Measurements from ENCODE around the gene WFDC9.

WFDC9 gene

DNA sequence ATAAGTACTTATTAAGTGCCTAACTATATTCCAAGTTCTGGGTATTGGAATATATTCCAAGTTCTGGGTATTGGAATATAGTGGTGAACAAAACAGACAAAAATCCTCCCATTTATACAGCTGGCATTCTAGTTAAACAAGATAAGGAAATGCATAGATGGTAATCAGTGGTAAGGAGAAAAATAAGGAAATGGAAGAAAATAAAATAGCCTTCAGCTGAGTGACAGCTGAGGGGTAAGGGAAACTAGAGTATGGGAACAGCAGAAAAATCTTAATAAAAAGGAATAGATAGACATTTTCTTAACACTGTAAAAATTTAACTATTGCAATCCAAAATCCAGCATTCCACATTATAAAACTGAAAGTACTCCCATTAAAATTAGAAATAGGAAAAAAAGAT is 18.8 kb downstream of the WFDC9 start:
- Histone ChIP-seq H2AK5ac (ENCODE audit: low read length) (no peak overlapping the region), H3K23ac (ENCODE audit: low read length) (no peak overlapping the region), H3K79me2 (ENCODE audit: control insufficient read depth, insufficient read depth, low read length) (no peaks in the 10 kb centered on the region), H2BK15ac (replicated peaks; ENCODE audit: low read depth) (no peak overlapping the region), H3K79me1 (ENCODE audit: low read length) (no peaks in the 10 kb centered on the region), H3K4me1 (ENCODE audit: control insufficient read depth, low read depth, low read length) (no peaks in the 10 kb centered on the region), H2BK5ac (ENCODE audit: low read length) (no peak overlapping the region), H3K4me3 (ENCODE audit: low read length) (no peak overlapping the region), H3K36me3 (ENCODE audit: control insufficient read depth, insufficient read depth, low read length) (no peaks in the 10 kb centered on the region), H3K4ac (ENCODE audit: low read depth, low read length) (no peak overlapping the region), H3K56ac (ENCODE audit: low read length) (no peak overlapping the region), H3K18ac (ENCODE audit: low read length) (no peak overlapping the region), H3K27ac (ENCODE audit: low read depth, low read length) (no peak overlapping the region), H3K4me2 (ENCODE audit: low read length) (no peak overlapping the region), H3K27me3 (ENCODE audit: insufficient read depth, low read length, poor library complexity) (no peaks in the 10 kb centered on the region), H4K5ac (ENCODE audit: low read length) (no peak overlapping the region), H4K8ac (ENCODE audit: low read depth, low read length) (no peak overlapping the region), H2BK120ac (ENCODE audit: low read depth, low read length) (no peak overlapping the region), H3K9ac (ENCODE audit: low read length) (no peak overlapping the region)
- no peak for DNase-seq

DNA sequence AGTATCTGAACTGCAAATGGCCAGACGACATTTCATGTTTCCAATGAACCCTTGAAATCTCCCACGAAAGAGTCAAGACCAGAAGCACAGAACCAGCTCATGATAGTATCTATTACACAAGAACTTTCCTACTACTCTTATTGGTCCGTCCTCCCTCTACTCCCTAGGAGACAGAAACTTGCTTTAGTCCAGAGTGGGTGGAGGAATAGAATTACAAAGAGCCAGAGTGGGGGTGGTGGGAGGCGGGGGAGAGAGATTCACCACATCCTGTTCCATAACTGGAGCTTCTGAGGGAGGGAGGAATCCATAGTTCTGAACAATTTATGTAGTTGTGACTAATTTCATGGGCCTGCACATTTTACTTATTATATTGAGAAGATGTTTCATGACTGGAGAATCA is 20.0 kb downstream of the WFDC9 start:
- no CpG with 5 or more reads among the region's 4 CpGs for WGBS (ENCODE audit: extremely low coverage, insufficient coverage, low lambda C conversion rate)
- no peak overlapping the region for H3K4me3 ChIP-seq (ENCODE audit: low read length)
- no peak overlapping the region for H2BK5ac ChIP-seq (ENCODE audit: low read length)
- no peaks in the 10 kb centered on the region for H3K27me3 ChIP-seq (ENCODE audit: insufficient read depth, low read length, poor library complexity)
- no peak overlapping the region for H2AK5ac ChIP-seq (ENCODE audit: low read length)
- H3K79me2 ChIP-seq (ENCODE audit: control insufficient read depth, insufficient read depth, low read length): no peaks in the 10 kb centered on the region
- no peak overlapping the region for H3K4ac ChIP-seq (ENCODE audit: low read depth, low read length)
- H3K36me3 ChIP-seq (ENCODE audit: control insufficient read depth, insufficient read depth, low read length): no peaks in the 10 kb centered on the region
- DNase-seq: no peak
- H3K9ac ChIP-seq (ENCODE audit: low read length): no peak overlapping the region
- no peak overlapping the region for H3K23ac ChIP-seq (ENCODE audit: low read length)
- H3K27ac ChIP-seq (ENCODE audit: low read depth, low read length): no peak overlapping the region
- no peak overlapping the region for H2BK120ac ChIP-seq (ENCODE audit: low read depth, low read length)
- no peak overlapping the region for H4K8ac ChIP-seq (ENCODE audit: low read depth, low read length)
- H3K79me1 ChIP-seq (ENCODE audit: low read length): no peaks in the 10 kb centered on the region
- H3K4me1 ChIP-seq (ENCODE audit: control insufficient read depth, low read depth, low read length): no peaks in the 10 kb centered on the region
- no peak overlapping the region for H3K56ac ChIP-seq (ENCODE audit: low read length)
- no peak overlapping the region for H3K4me2 ChIP-seq (ENCODE audit: low read length)
- no peak overlapping the region for H4K5ac ChIP-seq (ENCODE audit: low read length)
- H2BK15ac ChIP-seq (replicated peaks; ENCODE audit: low read depth): no peak overlapping the region
- H3K18ac ChIP-seq (ENCODE audit: low read length): no peak overlapping the region

DNA sequence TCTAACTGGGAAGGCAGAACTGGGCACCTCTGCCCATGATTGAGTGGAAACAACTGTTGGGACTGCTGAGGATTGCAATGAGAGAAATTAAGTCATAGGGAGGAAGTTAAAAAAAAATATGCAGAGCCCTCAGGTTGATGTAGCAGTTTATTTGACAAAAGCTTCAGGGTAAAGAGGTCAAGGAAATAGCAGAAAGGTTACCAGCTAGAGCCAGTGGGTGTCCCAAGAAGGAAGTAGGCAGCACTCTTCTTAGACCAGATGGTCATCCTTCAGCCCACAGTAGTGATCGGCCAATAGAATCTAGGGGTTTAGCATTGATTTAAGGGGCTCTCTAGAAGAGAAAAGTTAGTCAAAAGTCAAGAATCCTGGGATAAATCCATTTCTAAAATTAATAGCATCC is 23.3 kb downstream of the WFDC9 start:
- no peaks in the 10 kb centered on the region for H3K79me1 ChIP-seq (ENCODE audit: low read length)
- WGBS (ENCODE audit: extremely low coverage, insufficient coverage, low lambda C conversion rate): no CpG with 5 or more reads among the region's 1 CpG
- no peak overlapping the region for H2BK15ac ChIP-seq (replicated peaks; ENCODE audit: low read depth)
- H4K8ac ChIP-seq (ENCODE audit: low read depth, low read length): no peak overlapping the region
- H3K27ac ChIP-seq (ENCODE audit: low read depth, low read length): no peak overlapping the region
- H4K5ac ChIP-seq (ENCODE audit: low read length): no peak overlapping the region
- no peak overlapping the region for H3K23ac ChIP-seq (ENCODE audit: low read length)
- no peak overlapping the region for H2AK5ac ChIP-seq (ENCODE audit: low read length)
- H3K56ac ChIP-seq (ENCODE audit: low read length): no peak overlapping the region
- no peak overlapping the region for H3K18ac ChIP-seq (ENCODE audit: low read length)
- no peak overlapping the region for H3K4me3 ChIP-seq (ENCODE audit: low read length)
- H3K79me2 ChIP-seq (ENCODE audit: control insufficient read depth, insufficient read depth, low read length): no peaks in the 10 kb centered on the region
- no peak overlapping the region for H3K9ac ChIP-seq (ENCODE audit: low read length)
- H2BK5ac ChIP-seq (ENCODE audit: low read length): no peak overlapping the region
- H3K4me2 ChIP-seq (ENCODE audit: low read length): no peak overlapping the region
- H3K36me3 ChIP-seq (ENCODE audit: control insufficient read depth, insufficient read depth, low read length): no peaks in the 10 kb centered on the region
- no peak for DNase-seq
- H3K4ac ChIP-seq (ENCODE audit: low read depth, low read length): no peak overlapping the region
- H3K27me3 ChIP-seq (ENCODE audit: insufficient read depth, low read length, poor library complexity): no peaks in the 10 kb centered on the region
- H3K4me1 ChIP-seq (ENCODE audit: control insufficient read depth, low read depth, low read length): no peaks in the 10 kb centered on the region
- H2BK120ac ChIP-seq (ENCODE audit: low read depth, low read length): no peak overlapping the region

DNA sequence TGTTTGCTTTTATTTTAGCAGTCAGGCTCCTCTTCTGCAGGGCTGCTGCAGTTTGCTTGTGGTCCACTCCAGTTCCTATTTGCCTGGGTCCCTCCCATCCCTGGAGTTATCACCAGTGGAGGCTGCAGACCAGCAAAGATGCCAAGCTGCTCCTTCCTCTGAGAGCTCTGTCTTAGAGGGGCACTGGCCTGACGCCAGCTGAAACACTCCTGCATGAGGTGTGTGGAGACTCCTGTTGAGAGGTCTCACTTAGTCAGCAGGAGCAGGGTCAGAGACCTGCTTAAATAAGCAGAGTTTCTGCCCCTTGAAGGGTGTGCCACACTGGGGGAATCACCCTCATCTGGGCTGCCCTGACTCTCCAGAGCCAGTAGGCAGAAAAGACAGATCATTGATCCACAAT is 35.8 kb downstream of the WFDC9 start:
- no peak overlapping the region for H3K23ac ChIP-seq (ENCODE audit: low read length)

DNA sequence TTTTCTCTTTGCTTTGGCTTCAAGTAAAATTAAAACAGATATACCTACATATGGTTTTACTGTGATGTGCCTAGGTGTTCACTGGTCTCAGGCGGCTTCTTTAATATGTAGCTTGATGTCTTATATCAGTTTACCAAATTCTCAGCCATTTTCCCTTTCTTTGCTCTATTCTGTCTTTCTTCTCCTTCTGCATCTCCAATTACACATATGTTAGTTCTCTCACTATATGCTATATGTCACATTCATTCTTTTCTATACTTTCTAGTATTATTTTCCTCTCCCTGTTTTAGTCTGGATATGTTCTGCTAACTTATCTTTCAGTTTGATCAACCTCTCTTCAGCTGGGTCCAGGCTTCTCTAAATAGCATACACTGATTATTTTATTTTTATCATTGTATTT is 37.6 kb downstream of the WFDC9 start:
- Histone ChIP-seq H2BK5ac (ENCODE audit: low read length) (no peak overlapping the region), H2BK120ac (ENCODE audit: low read depth, low read length) (no peak overlapping the region), H3K4ac (ENCODE audit: low read depth, low read length) (no peak overlapping the region), H3K4me3 (ENCODE audit: low read length) (no peak overlapping the region), H3K27me3 (ENCODE audit: insufficient read depth, low read length, poor library complexity) (no peaks in the 10 kb centered on the region), H3K36me3 (ENCODE audit: control insufficient read depth, insufficient read depth, low read length) (no peaks in the 10 kb centered on the region), H3K79me2 (ENCODE audit: control insufficient read depth, insufficient read depth, low read length) (no peaks in the 10 kb centered on the region), H3K23ac (ENCODE audit: low read length) (no peak overlapping the region), H4K8ac (ENCODE audit: low read depth, low read length) (no peak overlapping the region), H3K18ac (ENCODE audit: low read length) (no peak overlapping the region), H3K9ac (ENCODE audit: low read length) (no peak overlapping the region), H3K4me1 (ENCODE audit: control insufficient read depth, low read depth, low read length) (no peaks in the 10 kb centered on the region), H2AK5ac (ENCODE audit: low read length) (no peak overlapping the region), H2BK15ac (replicated peaks; ENCODE audit: low read depth) (no peak overlapping the region), H3K56ac (ENCODE audit: low read length) (no peak overlapping the region), H3K27ac (ENCODE audit: low read depth, low read length) (no peak overlapping the region), H3K79me1 (ENCODE audit: low read length) (no peaks in the 10 kb centered on the region), H3K4me2 (ENCODE audit: low read length) (no peak overlapping the region), H4K5ac (ENCODE audit: low read length) (no peak overlapping the region)
- DNase-seq: no peak
- WGBS (ENCODE audit: extremely low coverage, insufficient coverage, low lambda C conversion rate): no CpG with 5 or more reads among the region's 1 CpG

More for the DNA sequence above, 35.8 kb downstream of the WFDC9 start:
- H3K36me3 ChIP-seq (ENCODE audit: control insufficient read depth, insufficient read depth, low read length): no peaks in the 10 kb centered on the region
- H2BK15ac ChIP-seq (replicated peaks; ENCODE audit: low read depth): no peak overlapping the region
- H3K4me1 ChIP-seq (ENCODE audit: control insufficient read depth, low read depth, low read length): no peaks in the 10 kb centered on the region
- H2BK5ac ChIP-seq (ENCODE audit: low read length): no peak overlapping the region
- H3K79me2 ChIP-seq (ENCODE audit: control insufficient read depth, insufficient read depth, low read length): no peaks in the 10 kb centered on the region
- no peaks in the 10 kb centered on the region for H3K79me1 ChIP-seq (ENCODE audit: low read length)
- H2BK120ac ChIP-seq (ENCODE audit: low read depth, low read length): no peak overlapping the region
- H3K56ac ChIP-seq (ENCODE audit: low read length): no peak overlapping the region
- H3K9ac ChIP-seq (ENCODE audit: low read length): no peak overlapping the region
- H4K5ac ChIP-seq (ENCODE audit: low read length): no peak overlapping the region
- no peak overlapping the region for H2AK5ac ChIP-seq (ENCODE audit: low read length)
- no peak for DNase-seq
- H3K27ac ChIP-seq (ENCODE audit: low read depth, low read length): no peak overlapping the region
- H4K8ac ChIP-seq (ENCODE audit: low read depth, low read length): no peak overlapping the region
- no peak overlapping the region for H3K4ac ChIP-seq (ENCODE audit: low read depth, low read length)
- H3K18ac ChIP-seq (ENCODE audit: low read length): no peak overlapping the region
- H3K4me2 ChIP-seq (ENCODE audit: low read length): no peak overlapping the region
- no CpG with 5 or more reads among the region's 1 CpG for WGBS (ENCODE audit: extremely low coverage, insufficient coverage, low lambda C conversion rate)
- no peaks in the 10 kb centered on the region for H3K27me3 ChIP-seq (ENCODE audit: insufficient read depth, low read length, poor library complexity)
- no peak overlapping the region for H3K4me3 ChIP-seq (ENCODE audit: low read length)

DNA sequence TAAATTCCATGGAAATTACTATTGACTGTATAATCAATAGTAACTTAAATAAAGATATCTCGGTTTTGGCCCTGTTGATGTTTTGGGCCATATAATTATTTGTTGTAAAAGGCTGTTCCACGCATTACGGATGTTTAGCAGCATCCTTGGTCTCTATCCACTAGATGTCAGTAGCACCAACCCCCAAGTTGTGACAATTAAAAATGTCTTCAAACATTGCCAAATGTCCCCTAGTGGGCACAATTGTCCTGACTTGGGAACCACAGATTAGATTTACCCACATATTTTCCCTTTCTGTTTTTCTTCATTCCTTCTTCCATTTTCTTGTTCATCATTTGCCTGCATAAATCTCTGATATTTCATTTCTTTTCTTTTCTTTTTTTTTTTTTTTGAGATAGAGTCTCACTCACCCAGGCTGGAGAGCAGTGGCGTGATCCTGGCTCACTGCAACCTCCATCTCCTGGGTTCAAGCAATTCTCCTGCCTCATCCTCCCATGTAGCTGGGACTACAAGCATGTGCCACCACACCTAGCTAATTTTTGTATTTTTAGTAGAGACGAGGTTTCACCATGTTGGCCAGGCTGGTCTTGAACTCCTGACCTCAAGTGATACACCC is 38.4 kb downstream of the WFDC9 start:
- Histone ChIP-seq H4K5ac (ENCODE audit: low read length) (no peak overlapping the region), H3K9ac (ENCODE audit: low read length) (no peak overlapping the region), H3K56ac (ENCODE audit: low read length) (no peak overlapping the region), H3K18ac (ENCODE audit: low read length) (no peak overlapping the region), H3K79me1 (ENCODE audit: low read length) (no peaks in the 10 kb centered on the region), H3K4me2 (ENCODE audit: low read length) (no peak overlapping the region), H3K27me3 (ENCODE audit: insufficient read depth, low read length, poor library complexity) (no peaks in the 10 kb centered on the region), H2BK5ac (ENCODE audit: low read length) (no peak overlapping the region), H3K4me1 (ENCODE audit: control insufficient read depth, low read depth, low read length) (no peaks in the 10 kb centered on the region), H2BK15ac (replicated peaks; ENCODE audit: low read depth) (no peak overlapping the region), H4K8ac (ENCODE audit: low read depth, low read length) (no peak overlapping the region), H3K23ac (ENCODE audit: low read length) (no peak overlapping the region), H3K36me3 (ENCODE audit: control insufficient read depth, insufficient read depth, low read length) (no peaks in the 10 kb centered on the region), H3K4me3 (ENCODE audit: low read length) (no peak overlapping the region), H3K79me2 (ENCODE audit: control insufficient read depth, insufficient read depth, low read length) (no peaks in the 10 kb centered on the region), H3K4ac (ENCODE audit: low read depth, low read length) (no peak overlapping the region), H2AK5ac (ENCODE audit: low read length) (no peak overlapping the region), H2BK120ac (ENCODE audit: low read depth, low read length) (no peak overlapping the region), H3K27ac (ENCODE audit: low read depth, low read length) (no peak overlapping the region)
- no CpG with 5 or more reads among the region's 5 CpGs for WGBS (ENCODE audit: extremely low coverage, insufficient coverage, low lambda C conversion rate)
- peak; percentile 87 for DNase-seq

All from mesendoderm (in vitro differentiated cells).